ENCODE results near the gene KITLG.

Gene KITLG

GRCh38 chr12:88594780-88595179, 14.5 kb upstream of the KITLG start:
- H3K4me2 ChIP-seq (ENCODE audit: low read length) = no peak overlapping the region
- WGBS (ENCODE audit: extremely low coverage, insufficient coverage, insufficient read length) = no CpG with 5 or more reads among the region's 4 CpGs
- no peak overlapping the region for H3K4me3 ChIP-seq (ENCODE audit: low read depth, low read length)
- H3K79me2 ChIP-seq (ENCODE audit: control insufficient read depth, insufficient read depth, low read length, poor library complexity) = no peaks in the 10 kb centered on the region
- no peak overlapping the region for H3K23ac ChIP-seq (ENCODE audit: low read length)
- H3K14ac ChIP-seq (ENCODE audit: low read length) = no peak overlapping the region
- no peak overlapping the region for H3K18ac ChIP-seq (ENCODE audit: low read length)
- H2AK5ac ChIP-seq (ENCODE audit: low read length) = no peak overlapping the region
- H2BK12ac ChIP-seq (ENCODE audit: low read length) = no peak overlapping the region
- H4K91ac ChIP-seq (ENCODE audit: low read depth, low read length) = no peak overlapping the region
- no peak overlapping the region for H4K8ac ChIP-seq (ENCODE audit: low read depth, low read length)
- H3K36me3 ChIP-seq (ENCODE audit: control insufficient read depth in 1 of 2, insufficient read depth in 2 of 2, low read length in 2 of 2) = no peaks in the 10 kb centered on the region
- no peak overlapping the region for H3K4ac ChIP-seq (ENCODE audit: low read depth, low read length)
- H3K27me3 ChIP-seq (ENCODE audit: insufficient read depth, low read length) = no peaks in the 10 kb centered on the region
- H2BK5ac ChIP-seq (ENCODE audit: low read depth, low read length, poor library complexity) = no peak overlapping the region
- no peak overlapping the region for H3K27ac ChIP-seq (ENCODE audit: low read depth, low read length)
- no peak overlapping the region for H2AFZ ChIP-seq (ENCODE audit: insufficient read depth, low read length, poor library complexity)
- no peak for DNase-seq
- H3K79me1 ChIP-seq (ENCODE audit: low read length) = no peaks in the 10 kb centered on the region
- H3K4me1 ChIP-seq (ENCODE audit: control insufficient read depth in 1 of 2, insufficient read depth in 2 of 2, low read length in 2 of 2) = no peaks in the 10 kb centered on the region
- H3K9me3 ChIP-seq (ENCODE audit: insufficient read depth, low read depth, low read length) = no peaks in the 10 kb centered on the region
- H3K9ac ChIP-seq (ENCODE audit: low read length) = no peak overlapping the region
- no peak overlapping the region for H2BK120ac ChIP-seq (ENCODE audit: insufficient read depth, low read length, poor library complexity)
- H4K12ac ChIP-seq (ENCODE audit: low read depth, low read length) = no peak overlapping the region

- Histone ChIP-seq H3K79me2 (ENCODE audit: control insufficient read depth, insufficient read depth, low read length, poor library complexity) (no peaks in the 10 kb centered on the region), H2BK120ac (ENCODE audit: insufficient read depth, low read length, poor library complexity) (no peak overlapping the region), H2BK12ac (ENCODE audit: low read length) (no peak overlapping the region), H3K27ac (ENCODE audit: low read depth, low read length) (no peak overlapping the region), H4K91ac (ENCODE audit: low read depth, low read length) (no peak overlapping the region), H3K27me3 (ENCODE audit: insufficient read depth, low read length) (no peaks in the 10 kb centered on the region), H3K9ac (ENCODE audit: low read length) (no peak overlapping the region), H4K12ac (ENCODE audit: low read depth, low read length) (no peak overlapping the region), H3K36me3 (ENCODE audit: control insufficient read depth in 1 of 2, insufficient read depth in 2 of 2, low read length in 2 of 2) (no peaks in the 10 kb centered on the region), H3K4me3 (ENCODE audit: low read depth, low read length) (no peak overlapping the region), H3K9me3 (ENCODE audit: insufficient read depth, low read depth, low read length) (peaks cover 3% of the 10 kb centered on the region), H2AK5ac (ENCODE audit: low read length) (no peak overlapping the region), H3K23ac (ENCODE audit: low read length) (no peak overlapping the region), H2BK5ac (ENCODE audit: low read depth, low read length, poor library complexity) (no peak overlapping the region), H2AFZ (ENCODE audit: insufficient read depth, low read length, poor library complexity) (no peak overlapping the region), H3K4me1 (ENCODE audit: control insufficient read depth in 1 of 2, insufficient read depth in 2 of 2, low read length in 2 of 2) (no peaks in the 10 kb centered on the region), H3K18ac (ENCODE audit: low read length) (no peak overlapping the region), H3K79me1 (ENCODE audit: low read length) (no peaks in the 10 kb centered on the region), H4K8ac (ENCODE audit: low read depth, low read length) (no peak overlapping the region), H3K14ac (ENCODE audit: low read length) (no peak overlapping the region), H3K4ac (ENCODE audit: low read depth, low read length) (no peak overlapping the region), H3K4me2 (ENCODE audit: low read length) (no peak overlapping the region)
- 100% methylated on average over 2 of the region's 2 CpGs for WGBS (ENCODE audit: extremely low coverage, insufficient coverage, insufficient read length)
- DNase-seq = no peak
These were observed 11.1 kb upstream of the KITLG start for GRCh38 chr12:88591343-88591742.

GRCh38 chr12:88590851-88591250, 10.6 kb upstream of the KITLG start:
- Histone ChIP-seq H4K8ac (ENCODE audit: low read depth, low read length) (no peak overlapping the region), H2AK5ac (ENCODE audit: low read length) (no peak overlapping the region), H3K18ac (ENCODE audit: low read length) (no peak overlapping the region), H3K79me1 (ENCODE audit: low read length) (no peaks in the 10 kb centered on the region), H2BK12ac (ENCODE audit: low read length) (no peak overlapping the region), H2AFZ (ENCODE audit: insufficient read depth, low read length, poor library complexity) (no peak overlapping the region), H3K27ac (ENCODE audit: low read depth, low read length) (no peak overlapping the region), H3K36me3 (ENCODE audit: control insufficient read depth in 1 of 2, insufficient read depth in 2 of 2, low read length in 2 of 2) (no peaks in the 10 kb centered on the region), H2BK120ac (ENCODE audit: insufficient read depth, low read length, poor library complexity) (no peak overlapping the region), H4K12ac (ENCODE audit: low read depth, low read length) (no peak overlapping the region), H3K9me3 (ENCODE audit: insufficient read depth, low read depth, low read length) (peaks cover 6% of the 10 kb centered on the region), H3K4ac (ENCODE audit: low read depth, low read length) (no peak overlapping the region), H3K4me2 (ENCODE audit: low read length) (no peak overlapping the region), H3K27me3 (ENCODE audit: insufficient read depth, low read length) (no peaks in the 10 kb centered on the region), H3K14ac (ENCODE audit: low read length) (no peak overlapping the region), H4K91ac (ENCODE audit: low read depth, low read length) (no peak overlapping the region), H3K23ac (ENCODE audit: low read length) (no peak overlapping the region), H2BK5ac (ENCODE audit: low read depth, low read length, poor library complexity) (no peak overlapping the region), H3K9ac (ENCODE audit: low read length) (no peak overlapping the region), H3K4me1 (ENCODE audit: control insufficient read depth in 1 of 2, insufficient read depth in 2 of 2, low read length in 2 of 2) (no peaks in the 10 kb centered on the region), H3K4me3 (ENCODE audit: low read depth, low read length) (no peak overlapping the region), H3K79me2 (ENCODE audit: control insufficient read depth, insufficient read depth, low read length, poor library complexity) (no peaks in the 10 kb centered on the region)
- no CpG with 5 or more reads among the region's 1 CpG for WGBS (ENCODE audit: extremely low coverage, insufficient coverage, insufficient read length)
- DNase-seq = no peak

GRCh38 chr12:88585077-88585476, 4.8 kb upstream of the KITLG start:
- no peak overlapping the region for H2AFZ ChIP-seq (ENCODE audit: insufficient read depth, low read length, poor library complexity)
- no peak overlapping the region for H4K8ac ChIP-seq (ENCODE audit: low read depth, low read length)
- no peak overlapping the region for H4K12ac ChIP-seq (ENCODE audit: low read depth, low read length)
- no peak overlapping the region for H3K27ac ChIP-seq (ENCODE audit: low read depth, low read length)
- no peaks in the 10 kb centered on the region for H3K27me3 ChIP-seq (ENCODE audit: insufficient read depth, low read length)
- H3K4me3 ChIP-seq (ENCODE audit: low read depth, low read length) = no peak overlapping the region
- no CpG with 5 or more reads among the region's 2 CpGs for WGBS (ENCODE audit: extremely low coverage, insufficient coverage, insufficient read length)
- H3K4ac ChIP-seq (ENCODE audit: low read depth, low read length) = no peak overlapping the region
- H3K18ac ChIP-seq (ENCODE audit: low read length) = no peak overlapping the region
- DNase-seq = no peak
- H3K79me1 ChIP-seq (ENCODE audit: low read length) = peaks cover 2% of the 10 kb centered on the region
- H3K14ac ChIP-seq (ENCODE audit: low read length) = no peak overlapping the region
- H2BK120ac ChIP-seq (ENCODE audit: insufficient read depth, low read length, poor library complexity) = no peak overlapping the region
- no peak overlapping the region for H3K4me2 ChIP-seq (ENCODE audit: low read length)
- H4K91ac ChIP-seq (ENCODE audit: low read depth, low read length) = no peak overlapping the region
- no peaks in the 10 kb centered on the region for H3K36me3 ChIP-seq (ENCODE audit: control insufficient read depth in 1 of 2, insufficient read depth in 2 of 2, low read length in 2 of 2)
- H3K79me2 ChIP-seq (ENCODE audit: control insufficient read depth, insufficient read depth, low read length, poor library complexity) = no peaks in the 10 kb centered on the region
- peaks cover 8% of the 10 kb centered on the region for H3K9me3 ChIP-seq (ENCODE audit: insufficient read depth, low read depth, low read length)
- H2AK5ac ChIP-seq (ENCODE audit: low read length) = no peak overlapping the region
- H2BK5ac ChIP-seq (ENCODE audit: low read depth, low read length, poor library complexity) = no peak overlapping the region
- H3K4me1 ChIP-seq (ENCODE audit: control insufficient read depth in 1 of 2, insufficient read depth in 2 of 2, low read length in 2 of 2) = no peaks in the 10 kb centered on the region
- no peak overlapping the region for H2BK12ac ChIP-seq (ENCODE audit: low read length)
- H3K23ac ChIP-seq (ENCODE audit: low read length) = no peak overlapping the region
- no peak overlapping the region for H3K9ac ChIP-seq (ENCODE audit: low read length)
